EH (cell line): ENCODE measurements around the gene PARD3B.

Source experiments
- DNase-seq: peaks from one replicate; pipeline ENCODE4 v3.0.0-alpha.2; 2015; ENCODE audit warnings: low read depth

The PARD3B gene

GRCh38 chr2:204950695-204951346 lies 405.5 kb downstream of the PARD3B start:
- peak; percentile 78 for DNase-seq

- DNase-seq: no peak
Observed at GRCh38 chr2:204958371-204958770, 413.1 kb downstream of the PARD3B start.

GRCh38 chr2:204964414-204964813 lies 419.1 kb downstream of the PARD3B start:
- no peak for DNase-seq

GRCh38 chr2:204966245-204966644 lies 421.0 kb downstream of the PARD3B start:
- DNase-seq: no peak

GRCh38 chr2:204967199-204967960 lies 422.1 kb downstream of the PARD3B start:
- DNase-seq: no peak

- no peak for DNase-seq
Observed at GRCh38 chr2:204971206-204971907, 426.1 kb downstream of the PARD3B start.

GRCh38 chr2:204972161-204972560 lies 426.9 kb downstream of the PARD3B start:
- DNase-seq: no peak

GRCh38 chr2:204972606-204973336 lies 427.5 kb downstream of the PARD3B start:
- no peak for DNase-seq

- no peak for DNase-seq
Observed at GRCh38 chr2:204973616-204974015, 428.3 kb downstream of the PARD3B start.

- DNase-seq: no peak
Observed at GRCh38 chr2:204974487-204974886, 429.2 kb downstream of the PARD3B start.

GRCh38 chr2:204977914-204978313 lies 432.6 kb downstream of the PARD3B start:
- peak; percentile 5 for DNase-seq

GRCh38 chr2:204982303-204982702 lies 437.0 kb downstream of the PARD3B start:
- DNase-seq: peak; percentile 6

- DNase-seq: peak; percentile 52
Observed at GRCh38 chr2:204984518-204984917, 439.2 kb downstream of the PARD3B start.

GRCh38 chr2:204986641-204987040 lies 441.4 kb downstream of the PARD3B start:
- DNase-seq: no peak

GRCh38 chr2:204988836-204989235 lies 443.6 kb downstream of the PARD3B start:
- DNase-seq: no peak

GRCh38 chr2:204989877-204990276 lies 444.6 kb downstream of the PARD3B start:
- no peak for DNase-seq

- DNase-seq: no peak
Observed at GRCh38 chr2:205001300-205001966, 456.2 kb downstream of the PARD3B start.

GRCh38 chr2:205002390-205002789 lies 457.1 kb downstream of the PARD3B start:
- DNase-seq: no peak

GRCh38 chr2:205003288-205003687 lies 458.0 kb downstream of the PARD3B start:
- no peak for DNase-seq

GRCh38 chr2:205010196-205010595 lies 464.9 kb downstream of the PARD3B start:
- DNase-seq: no peak

- no peak for DNase-seq
Observed at GRCh38 chr2:205011031-205011430, 465.8 kb downstream of the PARD3B start.

GRCh38 chr2:205012961-205013360 lies 467.7 kb downstream of the PARD3B start:
- DNase-seq: no peak
